NCI-H2227 treated with DMSO at 0.1 percent for 48 hours (cell line): ENCODE results near the gene RXYLT1.
"Not testable (repeated sequence)": the region's sequence is repeated elsewhere in the genome, so short reads cannot be mapped to it uniquely, and the experiment has no call there.

ENCODE experiments used
- DNase-seq: peaks from one replicate; lab custom pipeline; 2025; lab: John Stamatoyannopoulos, UW

Gene RXYLT1

DNA sequence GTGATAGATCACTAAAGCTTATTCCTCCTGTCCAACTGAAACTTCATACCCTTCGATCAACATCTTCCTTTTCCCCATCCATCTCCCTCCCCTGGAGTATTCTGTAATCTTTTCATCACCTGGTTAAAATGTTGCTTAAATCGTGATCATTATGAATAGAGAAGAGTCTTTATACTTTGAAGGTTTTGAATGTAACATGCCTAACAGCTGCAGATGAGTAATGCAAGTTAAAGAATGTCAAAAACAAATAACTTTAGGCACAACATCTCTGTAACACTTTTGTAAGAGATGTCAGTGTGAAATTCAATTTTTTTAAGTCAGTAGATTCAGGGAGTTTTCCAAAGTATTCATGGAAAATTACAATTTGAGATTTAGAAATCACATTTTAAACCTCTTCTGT, 25.0 kb downstream of the RXYLT1 start:
- no peak for DNase-seq

GRCh38 chr12:63805704-63806672, 26.3 kb downstream of the RXYLT1 start:
- DNase-seq, result no peak

DNA sequence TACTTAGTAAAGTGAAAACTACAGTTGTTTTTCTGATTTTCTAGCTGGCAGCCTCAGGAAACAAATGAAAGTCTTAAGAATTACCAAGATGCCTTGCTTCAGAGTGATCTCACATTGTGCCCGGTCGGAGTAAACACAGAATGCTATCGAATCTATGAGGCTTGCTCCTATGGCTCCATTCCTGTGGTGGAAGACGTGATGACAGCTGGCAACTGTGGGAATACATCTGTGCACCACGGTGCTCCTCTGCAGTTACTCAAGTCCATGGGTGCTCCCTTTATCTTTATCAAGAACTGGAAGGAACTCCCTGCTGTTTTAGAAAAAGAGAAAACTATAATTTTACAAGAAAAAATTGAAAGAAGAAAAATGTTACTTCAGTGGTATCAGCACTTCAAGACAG, 28.9 kb downstream of the RXYLT1 start:
- DNase-seq, result no peak

DNA sequence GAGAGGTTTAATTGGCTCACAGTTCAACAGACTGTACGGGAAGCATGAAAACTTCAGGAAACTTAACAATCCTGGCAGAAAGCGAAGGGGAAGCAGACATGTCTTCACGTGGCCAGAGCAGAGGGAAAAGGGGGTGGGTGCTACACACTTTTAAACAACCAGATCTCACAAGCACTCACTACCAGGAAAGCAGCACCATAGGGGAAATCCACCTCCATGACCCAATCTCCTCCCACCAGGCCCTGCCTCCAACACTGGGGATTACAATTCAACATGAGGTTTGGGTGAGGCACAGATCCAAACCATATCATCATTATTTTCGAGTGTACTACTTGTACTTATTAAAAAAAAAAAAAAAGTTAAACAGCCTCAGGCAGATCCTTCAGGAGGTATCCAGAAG, 29.9 kb downstream of the RXYLT1 start:
- no peak for DNase-seq

DNA sequence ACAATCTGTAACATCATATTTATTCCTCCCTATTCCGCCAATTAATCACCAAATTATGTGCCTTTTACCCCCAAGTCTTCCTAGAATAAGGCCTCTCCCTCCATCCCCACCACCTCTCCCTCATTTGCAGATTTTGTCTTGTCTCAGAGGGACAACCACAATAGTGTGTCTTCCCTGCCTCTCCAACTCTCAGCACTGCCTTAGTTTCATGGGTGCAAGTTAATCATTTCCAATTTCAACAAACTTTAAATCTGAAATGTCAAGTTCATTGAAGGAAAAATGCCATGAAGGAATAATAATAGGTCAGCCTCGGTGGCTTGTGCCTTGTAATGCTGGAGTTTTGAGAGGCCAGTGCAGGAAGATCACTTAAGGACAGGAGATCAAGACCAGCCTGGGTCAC, 31.6 kb downstream of the RXYLT1 start:
- DNase-seq, result no peak

DNA sequence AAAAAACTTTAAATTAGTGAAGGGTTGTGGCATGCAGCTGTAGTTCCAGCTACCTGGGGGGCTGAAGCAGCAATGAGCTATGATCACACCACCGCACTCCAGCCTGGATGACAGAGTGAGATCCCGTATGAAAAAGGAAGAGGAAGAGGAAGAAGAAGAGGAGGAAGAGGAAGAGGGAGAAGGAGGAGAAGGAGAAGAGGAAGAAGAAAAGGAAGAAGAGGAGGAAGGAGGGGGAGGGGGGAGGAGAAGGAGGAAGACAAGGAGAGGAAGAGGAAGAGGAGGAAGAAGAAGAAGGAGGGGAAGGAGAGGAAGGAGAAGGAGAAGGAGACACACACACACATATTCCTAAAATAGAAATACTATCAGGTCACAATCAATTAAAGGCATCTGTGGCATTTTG, 32.0 kb downstream of the RXYLT1 start:
- no peak for DNase-seq

GRCh38 chr12:63814146-63814772, 34.5 kb downstream of the RXYLT1 start:
- no peak for DNase-seq

DNA sequence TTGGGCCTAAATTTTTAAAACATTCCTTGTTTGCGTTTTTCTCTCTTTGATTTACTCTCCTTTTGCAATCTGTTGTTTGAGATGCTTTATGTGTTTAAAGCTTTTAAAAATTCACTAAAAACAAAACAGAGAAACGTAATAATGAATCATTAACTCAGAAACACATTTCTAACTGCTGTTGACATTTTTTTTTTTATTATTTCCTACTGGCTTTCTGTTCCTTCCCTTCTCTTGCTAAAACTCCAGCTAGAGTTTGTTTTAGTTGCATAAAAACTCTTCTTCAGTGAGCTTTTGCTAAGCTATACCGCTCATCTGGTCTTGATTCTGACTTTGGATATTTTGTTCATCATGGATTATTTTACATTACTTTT, 35.8 kb downstream of the RXYLT1 start:
- DNase-seq, result no peak

DNA sequence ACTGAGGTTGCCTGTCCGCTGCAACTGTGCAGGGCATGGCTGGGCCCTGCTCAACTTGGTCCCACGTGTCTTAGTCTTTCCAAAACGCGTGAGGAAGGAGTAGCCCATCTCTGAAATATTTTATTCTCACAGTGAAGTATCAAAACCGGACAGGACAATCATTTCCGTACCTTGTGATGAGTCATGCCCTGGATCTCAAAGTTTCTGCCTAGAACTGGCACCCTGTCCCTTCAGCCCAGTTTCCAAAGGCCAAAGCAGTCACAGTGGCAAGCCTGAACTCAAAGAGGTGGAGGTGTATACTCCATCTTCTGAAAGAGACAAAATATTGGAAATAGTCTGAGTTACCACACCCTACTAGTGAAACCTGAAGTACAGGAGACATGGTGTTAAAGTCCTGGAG, 36.3 kb downstream of the RXYLT1 start:
- DNase-seq, result no peak

- no peak for DNase-seq
Measured at GRCh38 chr12:63820427-63820826, 40.7 kb downstream of the RXYLT1 start.

GRCh38 chr12:63821781-63822251, 42.1 kb downstream of the RXYLT1 start:
- peak; percentile 24 for DNase-seq

DNA sequence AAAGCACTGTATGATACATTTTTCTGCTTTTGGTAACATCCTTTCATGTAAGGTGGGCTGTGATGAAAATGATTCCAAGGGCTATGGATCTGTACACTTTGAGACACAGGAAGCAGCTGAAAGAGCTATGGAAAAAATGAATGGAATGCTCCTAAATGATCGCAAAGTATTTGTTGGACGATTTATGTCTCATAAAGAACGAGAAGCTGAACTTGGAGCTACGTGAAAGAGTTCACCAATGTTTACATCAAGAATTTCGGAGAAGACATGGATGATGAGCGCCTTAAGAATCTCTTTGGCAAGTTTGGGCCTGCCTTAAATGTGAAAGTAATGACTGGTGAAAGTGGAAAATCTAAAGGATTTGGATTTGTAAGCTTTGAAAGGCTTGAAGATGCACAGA, 42.6 kb downstream of the RXYLT1 start:
- no peak for DNase-seq

GRCh38 chr12:63823040-63823439, 43.3 kb downstream of the RXYLT1 start:
- DNase-seq, result no peak

DNA sequence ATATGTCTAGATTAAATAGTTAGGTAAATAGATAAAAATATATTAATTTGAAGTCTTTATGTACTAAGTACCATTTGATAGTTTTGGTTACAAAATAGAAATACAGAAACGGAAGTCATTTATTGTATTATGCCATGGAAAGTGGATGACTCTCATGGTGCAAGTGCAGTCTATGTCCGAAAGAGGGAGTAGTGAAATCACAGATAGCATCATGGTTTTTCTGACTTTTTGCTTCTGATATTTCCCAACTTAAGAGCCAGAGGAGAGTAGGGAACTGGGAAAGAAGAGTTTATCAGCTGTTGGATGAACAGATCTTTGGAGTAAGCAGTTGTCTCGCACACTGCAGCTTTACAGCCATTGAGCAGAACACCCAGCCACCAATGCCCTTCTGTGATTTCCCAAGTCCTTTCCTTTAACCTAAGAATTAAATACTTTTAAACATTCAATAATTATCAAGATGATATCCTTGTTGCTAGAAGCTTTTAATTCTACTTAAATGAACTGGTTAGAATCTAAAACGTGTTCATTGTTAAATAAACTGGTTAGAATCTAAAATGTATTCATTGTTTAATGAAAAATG, 46.4 kb downstream of the RXYLT1 start:
- peak; percentile 64 for DNase-seq

GRCh38 chr12:63828867-63829266, 49.2 kb downstream of the RXYLT1 start:
- DNase-seq, result no peak

- DNase-seq, result no peak
Measured at GRCh38 chr12:63836046-63836445, 56.3 kb downstream of the RXYLT1 start.

DNA sequence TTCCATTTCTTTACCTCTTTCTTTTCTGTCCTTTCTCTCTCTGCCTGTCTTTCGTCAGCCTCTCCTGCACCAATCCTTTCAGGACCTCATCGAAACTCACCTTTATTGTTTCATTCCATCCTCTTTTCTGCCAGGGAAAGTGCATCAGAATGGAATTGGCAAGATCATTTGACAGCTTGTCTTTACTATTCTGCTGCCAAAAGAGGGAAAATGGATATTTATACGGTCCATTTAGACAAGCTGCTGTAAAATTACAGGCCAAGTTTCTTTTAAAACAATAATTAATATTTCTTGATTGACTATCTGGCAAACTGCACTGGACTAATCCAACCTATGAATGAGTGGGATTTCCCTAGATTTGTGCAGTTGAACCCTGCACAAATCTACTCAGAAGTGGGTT, 57.2 kb downstream of the RXYLT1 start:
- DNase-seq, result no peak

- no peak for DNase-seq
Measured at GRCh38 chr12:63838411-63838810, 58.7 kb downstream of the RXYLT1 start.

GRCh38 chr12:63841011-63841410, 61.3 kb downstream of the RXYLT1 start:
- no peak for DNase-seq

- no peak for DNase-seq
Measured at GRCh38 chr12:63841571-63841970, 61.9 kb downstream of the RXYLT1 start.

DNA sequence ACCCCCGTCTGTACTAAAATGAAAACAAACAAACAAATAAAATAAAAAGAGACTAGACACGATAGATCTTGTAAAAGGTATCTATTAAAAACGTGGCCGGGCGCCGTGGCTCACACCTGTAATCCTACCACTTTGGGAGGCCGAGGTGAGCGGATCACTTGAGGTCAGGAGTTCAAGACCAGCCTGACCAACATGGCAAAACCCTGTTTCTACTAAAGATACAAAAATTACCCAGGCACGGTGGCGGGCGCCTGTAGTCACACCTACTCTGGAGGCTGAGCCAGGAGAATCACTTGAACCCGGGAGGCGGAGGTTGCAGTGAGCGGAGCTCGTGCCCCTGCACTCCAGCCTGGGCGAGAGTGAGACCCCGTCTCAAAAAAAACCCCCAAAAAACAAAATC, 63.0 kb downstream of the RXYLT1 start:
- not testable (repeated sequence) for DNase-seq

GRCh38 chr12:63843254-63843720, 63.6 kb downstream of the RXYLT1 start:
- no peak for DNase-seq
